GM12891 (cell line): Measurements from ENCODE around the gene FBXO15.

Source experiments
- DNase-seq: peaks from one replicate; pipeline ENCODE4 v3.0.0; 2011; ENCODE audit warnings: low spot score; ENCODE audit not compliant: insufficient read length
- FAIRE-seq: peaks from 2 replicates; lab custom pipeline; 2011; peaks lifted over from hg19 to GRCh38; lab: Jason Lieb, UNC
- PAX5 ChIP-seq: IDR thresholded peaks from 2 replicates; pipeline ENCODE4 v1.6.1; 2011; ENCODE audit warnings: low read length, moderate library complexity, mild to moderate bottlenecking; ENCODE audit not compliant: insufficient read depth, severe bottlenecking
- POLR2A ChIP-seq: IDR thresholded peaks from 2 replicates; pipeline ENCODE4 v1.6.1; 2011; ENCODE audit warnings: low read depth, low read length, control low read depth
- POLR2AphosphoS5 ChIP-seq: IDR thresholded peaks from 2 replicates; pipeline ENCODE4 v1.6.1; 2011; ENCODE audit warnings: low read depth, low read length, control low read depth
- POU2F2 ChIP-seq: IDR thresholded peaks from 2 replicates; pipeline ENCODE4 v1.6.1; 2011; ENCODE audit warnings: low read depth, mild to moderate bottlenecking, control low read depth, low read length, moderate library complexity
- SPI1 ChIP-seq: IDR thresholded peaks from 2 replicates; pipeline ENCODE4 v1.6.1; 2011; ENCODE audit warnings: low read depth, low read length, control low read depth
- TAF1 ChIP-seq: IDR thresholded peaks from 2 replicates; pipeline ENCODE4 v1.6.1; 2011; ENCODE audit warnings: low read depth, low read length, control low read depth

FBXO15 gene

DNA sequence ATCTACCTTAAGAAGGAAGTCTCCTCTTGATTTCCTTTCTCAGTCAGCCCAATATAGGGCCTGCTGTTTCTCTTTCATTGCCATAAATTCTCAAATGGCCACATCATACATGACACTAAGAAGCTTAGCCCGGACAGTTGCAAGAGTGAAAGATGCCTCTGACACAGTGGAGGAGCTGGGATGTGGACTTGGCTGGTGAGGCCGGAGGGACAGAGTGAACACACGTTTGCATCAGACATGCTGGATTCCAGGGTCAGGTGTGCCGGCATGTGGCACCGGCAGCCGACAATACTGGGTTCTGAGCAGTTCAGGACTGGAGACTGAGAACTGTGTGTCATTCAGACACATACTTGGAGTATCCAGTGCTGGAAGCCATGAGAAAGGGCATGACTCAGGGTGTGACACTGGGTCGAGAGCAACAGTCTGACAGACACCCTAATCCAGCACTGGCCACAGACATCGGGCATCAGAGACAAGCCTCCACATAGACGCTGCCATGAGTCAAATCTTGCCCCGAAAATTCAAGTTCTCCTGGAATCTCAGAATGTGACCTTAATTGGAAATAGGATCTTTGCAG lies 32.1 kb upstream of the FBXO15 start:
- DNase-seq = no peak
- no peak for FAIRE-seq
- no peak for TF ChIP-seq TAF1
- no peak for TF ChIP-seq PAX5
- no peak for TF ChIP-seq POLR2AphosphoS5
- TF ChIP-seq SPI1 = no peak
- TF ChIP-seq POU2F2 = no peak
- no peak for TF ChIP-seq POLR2A

DNA sequence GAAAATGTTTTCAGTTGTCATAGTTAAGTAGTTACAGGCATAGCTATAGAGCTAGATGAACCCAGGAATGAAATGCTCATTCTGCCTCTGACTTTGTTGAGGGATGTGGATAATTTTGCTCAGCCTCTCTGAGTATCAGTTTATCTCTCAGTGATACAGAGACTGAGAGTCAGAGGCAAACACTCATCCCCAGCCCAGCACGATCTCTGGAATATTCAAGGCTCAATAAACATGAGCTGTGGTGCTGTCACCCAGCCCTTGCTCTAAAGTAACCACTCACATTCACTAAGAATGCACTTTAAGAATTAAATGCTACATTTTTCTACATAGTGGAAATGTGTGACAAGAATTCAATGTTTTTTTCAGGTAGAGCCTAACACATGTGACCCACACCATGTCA lies 31.2 kb upstream of the FBXO15 start:
- TF ChIP-seq POLR2A = no peak
- TF ChIP-seq SPI1 = no peak
- no peak for TF ChIP-seq PAX5
- TF ChIP-seq POU2F2 = no peak
- TF ChIP-seq POLR2AphosphoS5 = no peak
- no peak for TF ChIP-seq TAF1
- FAIRE-seq (no peak), DNase-seq (no peak)

DNA sequence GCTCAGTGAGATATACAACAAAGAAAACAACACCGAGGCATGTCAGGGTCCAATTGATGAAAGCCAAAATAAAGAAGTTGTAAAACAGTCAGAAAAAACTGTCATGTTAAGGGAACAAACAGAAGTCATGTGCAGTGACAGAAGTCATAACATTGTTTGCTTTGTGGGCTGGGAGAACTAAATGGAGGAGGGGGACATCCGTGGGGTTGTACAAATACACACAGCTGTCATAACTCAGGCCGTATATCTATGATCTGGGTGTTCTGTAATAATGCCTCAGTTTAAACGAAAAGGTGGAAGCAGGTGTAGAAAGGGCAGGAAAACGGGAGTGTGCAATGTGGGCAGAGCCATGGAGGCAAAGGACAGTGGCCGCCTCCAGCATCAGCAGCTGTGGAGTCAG lies 28.0 kb upstream of the FBXO15 start:
- TF ChIP-seq SPI1 (no peak), POU2F2 (no peak), POLR2A (no peak), TAF1 (no peak), POLR2AphosphoS5 (no peak), PAX5 (no peak)
- no peak for DNase-seq
- FAIRE-seq = no peak

DNA sequence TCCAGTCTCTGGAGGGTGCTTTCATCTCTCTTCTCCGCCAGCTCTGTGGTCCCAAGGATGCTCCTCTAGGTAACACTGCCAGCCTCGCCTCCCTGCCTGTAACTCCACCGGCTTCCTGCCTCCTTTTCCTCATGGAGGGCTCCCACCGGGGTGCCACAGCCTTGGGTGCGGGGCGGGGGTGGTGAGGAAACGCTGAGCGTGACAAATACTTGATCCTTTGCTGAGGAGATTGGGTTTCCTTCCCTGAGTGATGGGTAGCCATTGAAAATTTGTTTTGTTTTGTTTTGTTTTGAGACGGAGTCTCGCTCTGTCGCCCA lies 25.8 kb upstream of the FBXO15 start:
- no peak for TF ChIP-seq SPI1
- no peak for TF ChIP-seq POU2F2
- no peak for TF ChIP-seq POLR2A
- no peak for TF ChIP-seq TAF1
- FAIRE-seq (no peak), DNase-seq (no peak)

DNA sequence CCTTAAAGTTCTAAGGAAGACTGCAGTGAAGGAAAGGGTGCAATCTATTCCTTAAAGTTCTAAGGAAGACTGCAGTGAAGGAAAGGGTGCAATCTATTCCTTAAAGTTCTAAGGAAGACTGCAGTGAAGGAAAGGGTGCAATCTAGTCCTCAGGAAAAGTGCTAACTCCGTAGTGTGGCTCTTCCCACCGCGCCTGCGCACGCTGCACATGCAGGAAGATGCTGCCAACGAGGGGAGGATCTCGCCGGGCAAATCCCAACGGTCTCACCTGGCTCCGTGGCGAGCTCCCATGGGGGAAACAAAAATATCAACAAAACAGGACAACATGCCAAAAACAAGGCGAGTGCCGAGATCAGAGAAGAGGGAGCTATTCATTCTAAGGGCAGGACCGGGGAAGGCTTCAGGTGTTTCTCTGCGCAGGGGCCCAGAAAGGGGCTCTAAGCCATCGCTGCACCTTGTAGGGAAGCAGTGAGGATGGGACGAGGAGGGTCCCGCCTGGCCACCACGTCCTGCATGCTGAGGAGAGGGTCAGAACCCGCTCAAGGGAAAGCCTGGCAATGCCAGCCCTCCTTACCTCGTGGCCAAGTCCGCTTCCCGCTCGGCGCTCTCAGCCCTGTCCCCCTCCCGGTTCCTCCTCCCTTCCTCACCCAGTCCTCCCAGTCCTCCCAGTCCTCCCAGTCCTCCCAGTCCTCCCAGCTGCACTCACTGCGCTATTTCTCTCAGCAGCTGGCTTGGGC lies 25.2 kb upstream of the FBXO15 start:
- FAIRE-seq (no peak), DNase-seq (no peak)
- TF ChIP-seq SPI1 (no peak), TAF1 (no peak), POLR2A (no peak)

DNA sequence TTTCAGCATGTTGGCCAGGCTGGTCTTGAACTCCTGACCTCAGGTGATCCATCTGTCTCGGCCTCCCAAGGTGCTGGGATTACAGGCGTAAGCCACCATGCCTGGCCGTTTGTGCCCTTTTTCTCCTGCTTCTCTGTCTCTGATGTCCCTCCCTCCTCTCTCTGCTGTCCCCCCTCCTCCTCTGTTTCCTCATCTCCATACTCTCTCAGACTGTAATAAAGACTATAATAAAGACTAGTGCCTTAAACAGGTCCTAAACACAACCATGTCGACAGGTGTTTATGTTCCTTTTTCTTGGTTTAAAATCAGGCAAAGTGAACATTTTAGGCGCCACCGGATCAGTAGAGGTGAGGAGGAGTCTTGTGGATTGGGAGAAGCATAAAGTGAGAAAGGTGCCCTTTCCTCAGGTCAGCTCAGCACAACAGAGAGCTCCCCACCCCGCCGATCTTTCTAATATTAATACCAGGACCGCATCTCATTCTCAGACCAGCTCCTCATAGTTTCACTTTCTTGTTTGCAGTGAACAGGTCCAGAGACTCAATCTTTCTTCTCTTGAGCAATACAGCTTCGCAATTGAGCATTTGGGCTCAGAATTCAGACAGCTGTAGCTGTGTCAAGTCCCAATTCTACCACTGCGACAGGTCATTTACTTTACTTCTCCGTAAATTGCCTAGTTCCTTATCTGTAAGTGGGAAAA lies 24.4 kb upstream of the FBXO15 start:
- TF ChIP-seq POLR2AphosphoS5 (no peak), POLR2A (no peak), TAF1 (no peak), POU2F2 (no peak), PAX5 (no peak)
- FAIRE-seq (no peak), DNase-seq (no peak)

DNA sequence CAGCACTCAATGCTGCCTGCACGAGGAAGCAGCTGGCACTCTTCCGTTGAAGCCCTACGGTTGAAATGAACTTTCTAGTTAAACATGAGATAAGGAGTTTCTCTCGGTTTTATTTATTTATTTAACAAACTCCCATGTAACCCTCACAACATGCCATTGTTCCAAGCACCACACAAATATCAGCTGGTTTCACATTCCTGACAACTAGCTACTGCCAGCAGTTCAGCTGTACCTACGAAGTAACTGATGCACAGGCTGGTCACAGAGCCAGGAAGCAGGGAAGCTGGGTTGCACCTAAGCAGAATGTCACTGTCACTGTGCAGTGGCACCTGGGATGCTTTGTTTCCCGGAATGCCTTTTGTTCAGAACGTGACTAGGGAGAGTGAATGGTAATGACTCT lies 18.8 kb upstream of the FBXO15 start:
- TF ChIP-seq TAF1 (no peak), POLR2A (no peak), POU2F2 (no peak), SPI1 (no peak)
- FAIRE-seq = no peak
- DNase-seq = no peak

DNA sequence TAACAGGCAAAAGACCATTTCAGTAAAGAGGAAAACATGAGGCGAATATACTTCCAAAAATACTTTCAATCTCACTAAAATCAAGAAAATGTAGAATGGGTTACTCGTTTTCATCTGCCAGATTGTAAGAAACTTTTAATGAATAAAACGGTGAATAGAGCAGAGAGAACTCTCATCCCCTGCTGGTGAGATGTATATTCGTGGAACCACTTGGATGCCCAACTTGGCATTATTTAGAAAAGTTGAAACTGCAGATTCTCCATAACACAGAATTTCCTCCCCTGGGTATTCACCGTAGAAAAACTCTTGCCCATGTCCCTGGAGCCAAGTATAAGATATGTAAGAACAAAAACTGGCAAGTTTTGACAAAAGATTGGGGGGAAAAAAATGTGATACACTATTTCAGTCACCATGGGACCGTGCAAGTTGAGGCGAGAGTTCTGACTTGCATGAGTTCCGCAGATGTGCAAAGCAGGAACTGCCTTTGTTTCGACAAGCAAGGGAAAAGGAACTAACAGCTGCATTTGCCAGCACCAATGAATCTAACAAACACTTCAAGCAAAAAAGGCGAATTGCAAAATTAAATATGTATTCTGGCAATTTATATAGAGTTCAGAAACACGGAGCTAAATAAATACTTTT lies 15.5 kb upstream of the FBXO15 start:
- FAIRE-seq = no peak
- peak; percentile 54; the same call in 1 of the 2 replicates for TF ChIP-seq SPI1
- TF ChIP-seq TAF1 = no peak
- no peak for DNase-seq

DNA sequence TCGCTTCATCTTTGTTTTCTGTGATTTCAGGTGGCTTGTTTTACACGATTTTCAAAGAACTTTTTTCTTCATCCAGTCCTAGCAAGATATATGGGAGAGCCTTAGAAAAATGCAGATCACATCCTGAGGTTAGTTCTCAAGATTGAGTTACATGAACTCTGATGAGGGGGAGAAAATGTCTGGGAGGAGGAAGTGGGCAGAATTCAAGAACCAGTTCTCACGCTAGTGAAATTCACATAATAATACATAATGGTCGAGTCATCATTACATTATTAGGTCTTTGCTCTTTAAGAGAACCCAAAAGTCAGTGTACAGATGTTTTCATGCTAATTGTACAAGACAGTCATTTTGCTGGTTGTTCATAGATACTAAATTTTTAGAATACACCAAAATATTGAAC lies 7.6 kb upstream of the FBXO15 start:
- FAIRE-seq (no peak), DNase-seq (no peak)
- TF ChIP-seq SPI1 (no peak), PAX5 (no peak), POLR2A (no peak), POLR2AphosphoS5 (no peak), TAF1 (no peak), POU2F2 (no peak)

DNA sequence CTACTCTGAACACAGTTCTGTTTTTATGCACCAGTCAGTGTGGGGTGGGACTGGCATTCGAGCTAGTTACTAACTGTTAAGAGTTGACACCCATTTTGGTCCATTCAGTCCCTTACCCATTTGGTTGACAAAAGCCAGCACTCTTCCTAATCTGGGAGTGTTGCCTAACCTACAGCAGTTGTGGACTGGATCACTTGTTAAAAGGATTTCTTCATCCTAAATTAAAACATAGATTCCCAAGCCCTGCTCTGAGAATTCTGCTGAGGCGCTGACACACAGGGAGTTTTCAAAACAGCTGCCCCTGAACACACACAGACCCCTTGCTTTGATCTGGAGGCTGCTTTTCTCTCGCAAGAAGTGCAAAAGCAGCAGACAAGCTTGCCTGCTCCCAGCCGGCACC lies 7.1 kb upstream of the FBXO15 start:
- FAIRE-seq (no peak), DNase-seq (no peak)
- TF ChIP-seq POLR2A (no peak), PAX5 (no peak), POU2F2 (no peak), TAF1 (no peak), POLR2AphosphoS5 (no peak), SPI1 (no peak)
